ENCODE measurements around the gene FBXL17. TPM values are rescaled to one million over a fixed set of nuclear protein-coding genes. Genes with fewer than 3 reads are reported as not detected.

Gene FBXL17
- total RNA-seq, 1 experiment from 2014 or later, result 5.3 TPM

GRCh38 chr5:108102463-108102862 is 279.4 kb downstream of the FBXL17 start:
- Histone ChIP-seq H3K9ac (ENCODE audit: extremely low read depth, insufficient read length, low read length) (no peak overlapping the region), H3K27me3 (ENCODE audit: insufficient read depth, low read length) (no peaks in the 10 kb centered on the region), H4K5ac (ENCODE audit: insufficient read length, low read depth, low read length) (no peak overlapping the region), H3K27ac (ENCODE audit: insufficient read length, low read depth, low read length) (no peak overlapping the region), H3K9me3 (ENCODE audit: control insufficient read depth, low read depth, low read length) (no peaks in the 10 kb centered on the region), H4K91ac (ENCODE audit: insufficient read length, low read depth, low read length) (no peak overlapping the region), H3K79me2 (ENCODE audit: insufficient read depth, low read length) (no peaks in the 10 kb centered on the region), H4K20me1 (ENCODE audit: control insufficient read depth, insufficient read depth, insufficient read length) (no peaks in the 10 kb centered on the region), H3K23ac (ENCODE audit: insufficient read length, low read depth, low read length) (no peak overlapping the region), H2BK5ac (ENCODE audit: insufficient read length, low read length) (no peak overlapping the region), H2BK15ac (ENCODE audit: low read depth, low read length) (no peak overlapping the region), H2BK120ac (ENCODE audit: low read depth, low read length, poor library complexity, severe bottlenecking) (no peak overlapping the region), H2BK20ac (ENCODE audit: low read depth, low read length, poor library complexity, severe bottlenecking) (no peak overlapping the region), H3K4me1 (ENCODE audit: insufficient read depth, low read length) (peaks cover 3% of the 10 kb centered on the region), H3T11ph (ENCODE audit: low read length) (no peak overlapping the region), H3K56ac (ENCODE audit: insufficient read length, low read depth, low read length) (no peak overlapping the region), H2BK12ac (ENCODE audit: insufficient read length, low read depth, low read length) (no peak overlapping the region), H3K23me2 (ENCODE audit: insufficient read length, low read depth, low read length, poor library complexity, severe bottlenecking) (no peaks in the 10 kb centered on the region), H3K4me2 (ENCODE audit: insufficient read depth, insufficient read length, low read length) (no peak overlapping the region), H2AFZ (ENCODE audit: low read length) (no peak overlapping the region), H4K8ac (replicated peaks; ENCODE audit: insufficient read length, low read depth, low read length) (no peak overlapping the region), H2AK5ac (ENCODE audit: insufficient read length, low read length) (no peak overlapping the region), H3K79me1 (ENCODE audit: insufficient read depth, low read depth, low read length, poor library complexity, severe bottlenecking) (no peaks in the 10 kb centered on the region), H3K4ac (ENCODE audit: low read depth, low read length) (no peak overlapping the region), H3K18ac (ENCODE audit: insufficient read length, low read depth, low read length) (no peak overlapping the region), H3K14ac (ENCODE audit: insufficient read depth, low read length) (no peak overlapping the region)
- Mint-ChIP-seq H3K36me3 (ENCODE audit: insufficient read depth in 1 of 3, low read depth in 3 of 3) (peaks cover 0 to 4% (median 0%) of the 10 kb centered on the region in 3 experiments; a peak in 1 of 7 replicates), H3K4me1 (peaks cover 22 to 24% of the 10 kb centered on the region in 2 experiments), H3K4me3 (no peak overlapping the region), H3K27me3 (ENCODE audit: low read depth) (no peaks in the 10 kb centered on the region), H3K9me3 (no peaks in the 10 kb centered on the region), H3K27ac (peak overlapping the region; percentile 15 to 55 (median 53); a peak in 2 of 7 replicates)
- no peak for TF ChIP-seq CTCF (conservative IDR thresholded peaks at IDR 0.05)
- WGBS (ENCODE audit: extremely low coverage, insufficient read length, low lambda C conversion rate), result no CpG with 5 or more reads among the region's 3 CpGs
- DNase-seq, result no peak
